IPS DF 4.7 (cell line): ENCODE measurements around the gene PSMB11.
"Not testable (repeated sequence)": the region's sequence is repeated elsewhere in the genome, so short reads cannot be mapped to it uniquely, and the experiment has no call there.

ENCODE experiments used
- DNase-seq: peaks from one replicate; pipeline ENCODE4 v3.0.0-alpha.2; 2013; ENCODE audit warnings: low spot score; ENCODE audit errors: extremely low read depth

The PSMB11 gene, protein sequence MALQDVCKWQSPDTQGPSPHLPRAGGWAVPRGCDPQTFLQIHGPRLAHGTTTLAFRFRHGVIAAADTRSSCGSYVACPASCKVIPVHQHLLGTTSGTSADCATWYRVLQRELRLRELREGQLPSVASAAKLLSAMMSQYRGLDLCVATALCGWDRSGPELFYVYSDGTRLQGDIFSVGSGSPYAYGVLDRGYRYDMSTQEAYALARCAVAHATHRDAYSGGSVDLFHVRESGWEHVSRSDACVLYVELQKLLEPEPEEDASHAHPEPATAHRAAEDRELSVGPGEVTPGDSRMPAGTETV

DNA sequence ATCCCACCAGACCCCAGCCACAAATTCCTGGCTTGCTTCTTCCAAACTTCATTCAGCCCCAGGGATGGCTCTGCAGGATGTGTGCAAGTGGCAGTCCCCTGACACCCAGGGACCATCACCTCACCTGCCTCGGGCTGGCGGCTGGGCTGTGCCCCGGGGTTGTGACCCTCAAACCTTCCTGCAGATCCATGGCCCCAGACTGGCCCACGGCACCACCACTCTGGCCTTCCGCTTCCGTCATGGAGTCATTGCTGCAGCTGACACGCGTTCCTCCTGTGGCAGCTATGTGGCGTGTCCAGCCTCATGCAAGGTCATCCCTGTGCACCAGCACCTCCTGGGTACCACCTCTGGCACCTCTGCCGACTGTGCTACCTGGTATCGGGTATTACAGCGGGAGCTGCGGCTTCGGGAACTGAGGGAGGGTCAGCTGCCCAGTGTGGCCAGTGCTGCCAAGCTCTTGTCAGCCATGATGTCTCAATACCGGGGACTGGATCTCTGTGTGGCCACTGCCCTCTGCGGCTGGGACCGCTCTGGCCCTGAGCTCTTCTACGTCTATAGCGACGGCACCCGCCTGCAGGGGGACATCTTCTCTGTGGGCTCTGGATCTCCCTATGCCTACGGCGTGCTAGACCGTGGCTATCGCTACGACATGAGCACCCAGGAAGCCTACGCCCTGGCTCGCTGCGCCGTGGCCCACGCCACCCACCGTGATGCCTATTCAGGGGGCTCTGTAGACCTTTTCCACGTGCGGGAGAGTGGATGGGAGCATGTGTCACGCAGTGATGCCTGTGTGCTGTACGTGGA lies at the start of gene PSMB11:
Gene PSMB11, plus strand, starts transcription at position 51 of the 804 bp plus-strand sequence. Its CDS starts 14 bp downstream, at position 65.
- DNase-seq, result no peak

- no peak for DNase-seq
These were observed 48.5 kb upstream of the PSMB11 start for GRCh38 chr14:22993517-22993916.

DNA sequence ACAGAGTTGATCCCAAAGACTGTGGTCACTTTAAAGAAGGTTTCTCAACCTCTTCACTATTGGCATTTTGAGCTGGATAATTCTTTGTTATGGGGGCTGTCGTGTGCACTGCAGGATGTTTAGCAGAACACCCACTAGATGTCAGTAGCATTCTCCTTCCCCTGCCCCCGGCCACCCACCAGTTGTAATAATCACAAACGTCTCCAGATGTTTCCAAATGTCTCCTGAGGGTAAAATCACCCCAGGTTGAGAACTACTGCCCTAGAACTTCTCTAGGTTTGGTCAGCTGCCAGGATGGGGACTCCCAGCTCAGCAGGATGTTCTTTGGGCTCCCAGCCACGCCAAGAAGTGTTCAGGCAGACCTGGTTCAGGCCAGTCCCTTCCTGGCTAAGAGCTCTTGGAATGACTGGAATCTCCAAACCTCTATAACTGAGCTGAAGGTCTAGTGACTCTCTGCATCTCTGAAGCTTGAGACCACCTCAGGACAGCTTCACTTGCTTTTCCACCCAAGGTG lies 47.2 kb upstream of the PSMB11 start:
- no peak for DNase-seq

GRCh38 chr14:22995889-22996625 lies 46.0 kb upstream of the PSMB11 start:
- DNase-seq, result no peak

GRCh38 chr14:22996768-22997654 lies 45.0 kb upstream of the PSMB11 start:
- no peak for DNase-seq

DNA sequence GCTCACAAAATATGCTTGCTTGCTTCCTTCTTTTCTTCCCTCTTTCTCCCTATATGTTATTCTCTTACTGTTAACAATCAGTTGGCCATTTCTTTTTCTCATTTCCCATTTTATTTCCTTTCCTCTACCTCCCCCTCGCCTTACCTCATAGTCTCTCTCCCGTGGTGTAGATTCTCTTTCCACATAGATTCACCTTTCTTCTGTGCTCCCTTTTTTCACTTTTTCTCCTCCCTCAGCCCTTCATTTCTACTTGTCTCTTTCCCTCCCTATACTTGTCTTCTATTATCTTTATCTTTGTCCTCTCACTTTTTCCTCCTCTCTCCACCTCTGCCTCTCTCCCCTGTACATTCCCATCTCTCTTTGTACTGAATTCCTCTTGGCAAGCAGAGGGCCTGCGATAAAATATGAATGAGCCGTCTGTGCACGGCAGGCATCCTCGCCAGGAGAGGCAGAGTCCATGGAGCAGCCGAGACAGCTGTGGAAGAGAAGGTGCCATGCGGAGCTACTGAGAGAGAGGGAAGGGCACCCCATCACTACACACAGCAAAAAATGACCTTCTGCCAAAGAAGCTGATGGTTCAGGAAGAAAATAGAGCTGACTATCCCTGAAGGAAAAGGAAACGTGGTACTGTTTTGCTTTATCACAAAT lies 44.2 kb upstream of the PSMB11 start:
- no peak for DNase-seq

DNA sequence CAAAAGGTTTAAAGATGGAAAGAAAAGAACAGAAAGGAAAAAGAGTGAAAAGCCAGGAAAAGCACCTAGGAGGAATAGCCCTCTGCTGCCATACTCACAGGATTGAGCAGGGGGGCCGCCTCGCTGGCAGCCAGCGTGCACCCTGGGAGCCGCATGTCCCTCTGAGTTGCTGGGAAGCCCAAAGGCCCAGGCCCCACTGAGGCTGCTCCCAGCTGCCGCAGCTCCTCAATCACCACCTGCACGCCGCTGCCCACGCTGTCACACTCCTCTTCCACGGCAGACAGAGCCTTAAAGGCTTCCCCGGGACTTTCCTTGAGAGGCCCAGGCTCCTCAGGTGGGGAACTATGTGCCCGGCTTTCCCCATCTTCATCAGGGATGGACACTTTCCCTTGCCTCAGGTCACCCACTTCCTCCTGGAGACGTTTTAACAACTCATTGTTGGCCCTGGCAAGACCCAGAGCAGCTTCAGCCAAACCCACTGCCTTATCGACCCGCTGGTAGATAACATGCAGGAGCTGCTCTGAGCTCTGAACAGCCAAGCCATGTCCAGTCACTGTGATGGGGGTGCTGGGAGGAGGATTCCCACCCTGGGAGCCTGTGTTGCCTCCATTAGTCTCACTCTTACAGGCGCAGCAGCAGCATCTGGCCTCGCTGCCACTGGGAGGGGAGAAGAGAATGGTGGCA lies 43.5 kb upstream of the PSMB11 start:
- no peak for DNase-seq

DNA sequence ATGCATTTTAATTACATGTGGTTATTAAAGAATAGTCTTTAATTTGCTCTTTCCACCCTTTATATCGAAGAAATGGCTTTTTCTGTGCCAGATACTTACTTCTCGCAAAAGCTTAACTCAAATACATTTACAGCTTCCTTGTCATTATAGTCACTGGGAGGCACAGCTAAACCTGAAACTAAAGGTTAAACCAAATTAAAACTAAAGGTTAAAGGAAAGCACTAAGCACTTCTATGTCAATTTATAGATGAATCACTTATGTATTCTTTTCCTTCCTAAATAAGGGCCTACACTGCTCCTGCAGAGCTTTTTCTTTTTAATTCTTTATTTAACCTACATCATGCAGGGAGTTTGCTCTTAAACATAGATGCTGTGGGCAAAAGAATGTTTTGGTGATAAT lies 41.2 kb upstream of the PSMB11 start:
- DNase-seq, result no peak

DNA sequence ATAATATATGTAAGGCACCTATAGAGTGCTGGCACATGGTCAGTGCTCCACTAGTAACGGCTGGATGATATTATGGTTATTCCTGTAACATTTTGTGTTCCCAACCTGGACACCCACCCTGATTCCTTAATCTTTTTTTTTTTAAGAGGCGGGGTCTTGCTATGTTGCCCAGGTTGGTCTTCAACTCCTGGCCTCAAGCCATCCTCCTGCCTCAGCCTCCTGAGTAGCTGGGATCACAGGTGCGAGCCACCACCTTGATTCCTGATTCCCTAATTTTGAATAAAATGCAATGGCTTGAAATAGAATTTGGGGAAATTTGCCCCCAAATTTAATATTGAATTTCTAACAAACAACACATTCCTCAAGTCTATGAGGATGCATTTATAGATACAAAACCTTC lies 39.4 kb upstream of the PSMB11 start:
- no peak for DNase-seq

DNA sequence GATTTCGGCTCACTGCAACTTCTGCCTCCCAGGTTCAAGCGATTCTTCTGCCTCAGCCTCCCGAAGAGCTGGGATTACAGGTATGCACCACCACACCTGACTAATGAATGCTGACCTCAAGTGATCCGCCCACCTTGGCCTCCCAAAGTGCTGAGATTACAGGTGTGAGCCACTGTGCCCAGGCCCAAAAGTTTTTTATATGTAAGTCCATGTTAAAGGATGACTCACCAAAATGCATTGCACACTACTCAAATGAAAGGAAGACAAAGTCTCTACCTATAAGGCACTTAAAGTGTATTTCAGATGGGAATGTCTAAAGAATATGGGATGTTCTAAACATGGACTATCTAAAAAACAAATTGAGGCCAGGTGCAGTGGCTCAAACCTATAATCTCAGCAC lies 37.7 kb upstream of the PSMB11 start:
- DNase-seq, result not testable (repeated sequence)

DNA sequence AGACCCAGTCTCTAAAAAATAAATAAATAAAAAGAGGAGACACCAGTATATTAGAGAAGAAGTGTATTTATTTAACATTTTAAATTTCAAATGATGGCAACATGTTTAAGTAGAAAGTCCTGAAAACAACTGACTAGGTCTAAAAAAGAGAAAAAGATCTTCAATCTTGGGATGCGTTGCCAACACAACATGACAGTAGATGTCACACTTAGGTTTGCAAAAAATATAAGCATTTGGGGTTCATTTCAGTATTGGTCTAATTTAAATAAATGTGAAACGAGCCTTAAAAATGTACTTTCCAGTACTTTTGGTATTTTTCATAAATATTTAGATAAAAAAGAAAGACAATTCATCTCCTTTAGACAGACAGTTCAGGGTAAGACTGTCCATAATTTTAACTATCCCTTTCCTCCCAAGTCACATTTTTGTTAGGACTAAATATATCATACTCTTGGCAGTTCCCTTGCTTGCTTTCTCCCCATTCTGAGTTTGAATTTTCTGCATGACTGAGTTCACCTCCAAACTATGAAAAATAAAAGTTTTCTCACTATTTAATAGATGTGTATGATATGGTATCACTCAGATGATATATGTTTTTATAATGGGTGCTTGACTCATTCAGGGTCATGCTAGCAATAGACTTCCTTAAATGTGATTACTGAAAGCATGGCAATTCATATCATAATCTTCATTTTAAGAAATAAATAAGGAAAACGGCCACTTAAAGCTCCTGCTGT lies 36.4 kb upstream of the PSMB11 start:
- no peak for DNase-seq

DNA sequence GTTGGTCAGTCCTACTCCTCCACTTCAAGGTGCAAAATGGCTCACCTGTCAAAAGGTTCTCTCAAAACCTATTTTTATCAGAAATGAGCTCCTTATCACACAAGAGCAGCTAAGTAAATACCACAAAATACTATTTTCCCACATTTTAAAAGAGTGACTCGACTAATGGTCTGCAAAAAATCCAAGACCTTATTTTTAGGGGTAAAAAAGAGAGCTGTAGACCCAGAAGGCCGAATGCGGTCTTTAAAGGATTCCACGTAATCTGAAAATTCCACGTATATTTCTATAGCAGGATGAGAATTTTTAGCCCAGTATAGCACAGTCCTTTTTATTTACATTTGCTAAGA lies 35.9 kb upstream of the PSMB11 start:
- no peak for DNase-seq

- no peak for DNase-seq
These were observed 35.2 kb upstream of the PSMB11 start for GRCh38 chr14:23006544-23007419.

- DNase-seq, result no peak
These were observed 33.2 kb upstream of the PSMB11 start for GRCh38 chr14:23008831-23009230.

DNA sequence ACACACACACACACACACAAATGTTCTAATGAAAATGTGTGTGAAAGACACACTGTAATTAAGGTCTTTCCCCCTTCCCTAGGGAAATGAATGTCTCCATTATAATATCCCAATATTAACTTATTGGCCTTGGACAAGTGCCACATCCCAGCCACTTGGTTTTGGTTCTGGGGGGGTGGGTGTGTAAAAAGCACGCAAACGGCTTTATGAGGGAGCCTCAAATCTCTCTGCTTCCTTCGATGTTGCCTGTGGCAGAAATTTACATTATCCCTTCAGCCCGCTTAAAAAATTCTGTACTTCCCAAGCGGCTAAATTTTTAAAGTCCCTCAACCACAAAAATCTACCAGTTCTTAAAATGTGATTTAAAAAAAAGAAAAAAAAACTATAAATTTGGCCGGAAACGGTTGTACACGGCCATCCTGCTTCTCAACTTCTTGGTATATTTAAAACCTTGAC lies 32.5 kb upstream of the PSMB11 start:
- no peak for DNase-seq

DNA sequence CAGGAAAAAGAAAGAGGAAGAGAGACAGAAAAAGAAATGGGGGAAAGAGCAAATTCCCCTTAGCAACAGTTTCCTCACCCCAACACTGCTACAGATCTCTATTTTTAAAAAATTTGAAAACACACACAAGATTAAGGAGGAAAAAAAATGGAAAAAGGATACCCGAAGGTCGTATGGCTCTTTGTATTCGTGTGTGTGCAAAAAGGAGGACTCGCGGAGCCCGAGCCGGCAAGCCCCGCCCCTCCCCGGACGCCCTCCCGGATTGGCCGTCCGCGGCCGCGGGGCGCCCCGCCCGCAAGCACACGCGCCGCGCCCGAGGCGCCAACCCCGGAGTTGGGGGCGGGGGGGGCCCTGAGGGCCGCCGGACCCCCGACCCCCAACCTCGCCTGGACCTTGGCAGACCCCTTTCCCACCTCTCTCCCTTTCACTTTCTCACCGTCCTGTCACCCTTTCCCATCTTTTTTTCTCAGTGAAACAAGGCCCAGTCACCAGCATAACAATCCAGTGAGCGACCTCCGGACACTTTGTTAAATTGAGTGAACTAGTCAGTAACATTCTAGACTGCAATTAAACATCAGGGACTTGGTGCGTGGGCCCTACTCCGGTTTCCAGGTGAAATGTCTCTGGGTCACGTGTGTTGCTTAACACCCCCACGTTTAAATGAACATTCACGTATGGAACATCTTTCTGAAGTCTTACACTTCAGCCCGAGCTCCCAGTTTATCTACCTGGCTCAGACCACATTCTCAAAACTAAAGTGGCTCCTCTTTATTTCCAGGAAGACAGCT lies 31.9 kb upstream of the PSMB11 start, which contains the start of gene C14orf93:
Gene C14orf93, minus strand, starts transcription at position 205 of the 788 bp plus-strand sequence. CDS start 11,120 bp downstream, outside the sequence.
- DNase-seq, result no peak
